ENCODE data around the gene STYXL2.

Gene STYXL2

GRCh38 chr1:167061073-167061464, 32.8 kb upstream of the STYXL2 start:
- Histone ChIP-seq H3K36me3 (ENCODE audit: insufficient read depth, low read length) (no peaks in the 10 kb centered on the region), H3K4me3 (ENCODE audit: low read depth in 1 of 2, low read length in 2 of 2) (no peak overlapping the region), H3K9ac (ENCODE audit: low read length) (no peak overlapping the region), H3K9me3 (ENCODE audit: low read length) (no peaks in the 10 kb centered on the region), H3K27me3 (ENCODE audit: control insufficient read depth in 1 of 2, insufficient read depth in 2 of 2, low read length in 2 of 2) (no peaks in the 10 kb centered on the region), H3K27ac (ENCODE audit: low read depth, low read length) (no peak overlapping the region), H3K4me1 (ENCODE audit: insufficient read depth, low read length) (peaks cover 8% of the 10 kb centered on the region)

GRCh38 chr1:167064621-167065020, 29.3 kb upstream of the STYXL2 start:
- H3K9ac ChIP-seq (ENCODE audit: low read length): no peak overlapping the region
- no peak overlapping the region for H3K4me3 ChIP-seq (ENCODE audit: low read depth in 1 of 2, low read length in 2 of 2)
- no peaks in the 10 kb centered on the region for H3K9me3 ChIP-seq (ENCODE audit: low read length)
- H3K27me3 ChIP-seq (ENCODE audit: control insufficient read depth in 1 of 2, insufficient read depth in 2 of 2, low read length in 2 of 2): no peaks in the 10 kb centered on the region
- H3K27ac ChIP-seq (ENCODE audit: low read depth, low read length): no peak overlapping the region
- no peaks in the 10 kb centered on the region for H3K4me1 ChIP-seq (ENCODE audit: insufficient read depth, low read length)
- H3K36me3 ChIP-seq (ENCODE audit: insufficient read depth, low read length): no peaks in the 10 kb centered on the region

DNA sequence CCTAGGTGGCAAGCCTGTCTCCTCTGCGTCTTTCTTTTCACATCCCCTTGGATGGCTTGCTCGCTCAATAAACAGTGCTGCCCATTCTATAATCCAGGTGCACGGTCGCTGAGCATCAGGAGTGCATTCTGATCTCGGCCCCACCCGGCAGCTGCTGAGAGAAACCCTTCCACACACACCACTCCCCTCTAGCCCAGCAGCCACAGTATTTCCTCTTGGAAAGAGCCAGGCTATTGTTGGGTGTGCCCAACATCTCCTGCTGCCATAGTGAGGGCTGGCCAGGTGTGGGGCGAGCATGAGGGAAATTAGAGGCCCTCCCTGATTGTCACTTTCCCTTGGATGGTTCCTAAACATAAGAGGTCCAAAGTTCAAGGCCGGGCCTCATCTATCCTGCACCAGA, 28.4 kb upstream of the STYXL2 start:
- no peaks in the 10 kb centered on the region for H3K4me1 ChIP-seq (ENCODE audit: insufficient read depth, low read length)
- no peak overlapping the region for H3K9ac ChIP-seq (ENCODE audit: low read length)
- no peak overlapping the region for H3K4me3 ChIP-seq (ENCODE audit: low read depth in 1 of 2, low read length in 2 of 2)
- H3K27me3 ChIP-seq (ENCODE audit: control insufficient read depth in 1 of 2, insufficient read depth in 2 of 2, low read length in 2 of 2): no peaks in the 10 kb centered on the region
- H3K9me3 ChIP-seq (ENCODE audit: low read length): no peaks in the 10 kb centered on the region
- H3K27ac ChIP-seq (ENCODE audit: low read depth, low read length): no peak overlapping the region
- no peaks in the 10 kb centered on the region for H3K36me3 ChIP-seq (ENCODE audit: insufficient read depth, low read length)

- Histone ChIP-seq H3K4me3 (ENCODE audit: low read depth in 1 of 2, low read length in 2 of 2) (no peak overlapping the region), H3K4me1 (ENCODE audit: insufficient read depth, low read length) (no peaks in the 10 kb centered on the region), H3K36me3 (ENCODE audit: insufficient read depth, low read length) (no peaks in the 10 kb centered on the region), H3K27ac (ENCODE audit: low read depth, low read length) (no peak overlapping the region), H3K9ac (ENCODE audit: low read length) (no peak overlapping the region), H3K27me3 (ENCODE audit: control insufficient read depth in 1 of 2, insufficient read depth in 2 of 2, low read length in 2 of 2) (no peaks in the 10 kb centered on the region), H3K9me3 (ENCODE audit: low read length) (no peaks in the 10 kb centered on the region)
Observed at GRCh38 chr1:167066333-167067122, 27.3 kb upstream of the STYXL2 start.

DNA sequence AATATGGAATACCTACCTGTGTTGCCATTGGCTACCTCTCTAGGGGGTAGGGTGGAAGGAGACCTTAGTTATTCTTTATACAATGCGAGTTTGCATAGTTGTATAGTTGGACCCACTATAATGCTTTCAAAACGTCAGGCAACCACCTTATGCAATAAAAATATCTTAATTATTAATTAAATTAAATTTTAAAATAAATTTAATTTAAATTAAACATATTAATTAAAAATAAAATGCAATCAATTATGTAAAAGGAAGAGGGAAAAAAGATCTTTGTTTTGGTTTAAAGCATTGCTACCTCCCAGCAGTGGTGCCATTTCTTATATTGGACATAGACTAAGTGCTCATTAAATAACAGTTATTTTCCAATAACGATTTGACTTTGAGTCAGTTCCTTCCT, 26.0 kb upstream of the STYXL2 start:
- Histone ChIP-seq H3K9ac (ENCODE audit: low read length) (no peak overlapping the region), H3K36me3 (ENCODE audit: insufficient read depth, low read length) (no peaks in the 10 kb centered on the region), H3K4me3 (ENCODE audit: low read depth in 1 of 2, low read length in 2 of 2) (no peak overlapping the region), H3K4me1 (ENCODE audit: insufficient read depth, low read length) (no peaks in the 10 kb centered on the region), H3K9me3 (ENCODE audit: low read length) (no peaks in the 10 kb centered on the region), H3K27ac (ENCODE audit: low read depth, low read length) (no peak overlapping the region), H3K27me3 (ENCODE audit: control insufficient read depth in 1 of 2, insufficient read depth in 2 of 2, low read length in 2 of 2) (no peaks in the 10 kb centered on the region)

GRCh38 chr1:167068761-167069160, 25.1 kb upstream of the STYXL2 start:
- no peak overlapping the region for H3K27ac ChIP-seq (ENCODE audit: low read depth, low read length)
- no peak overlapping the region for H3K4me3 ChIP-seq (ENCODE audit: low read depth in 1 of 2, low read length in 2 of 2)
- H3K9me3 ChIP-seq (ENCODE audit: low read length): no peaks in the 10 kb centered on the region
- H3K27me3 ChIP-seq (ENCODE audit: control insufficient read depth in 1 of 2, insufficient read depth in 2 of 2, low read length in 2 of 2): no peaks in the 10 kb centered on the region
- no peaks in the 10 kb centered on the region for H3K36me3 ChIP-seq (ENCODE audit: insufficient read depth, low read length)
- H3K9ac ChIP-seq (ENCODE audit: low read length): no peak overlapping the region
- no peaks in the 10 kb centered on the region for H3K4me1 ChIP-seq (ENCODE audit: insufficient read depth, low read length)

- Histone ChIP-seq H3K27ac (ENCODE audit: low read depth, low read length) (no peak overlapping the region), H3K9me3 (ENCODE audit: low read length) (no peaks in the 10 kb centered on the region), H3K9ac (ENCODE audit: low read length) (no peak overlapping the region), H3K4me3 (ENCODE audit: low read depth in 1 of 2, low read length in 2 of 2) (no peak overlapping the region), H3K36me3 (ENCODE audit: insufficient read depth, low read length) (no peaks in the 10 kb centered on the region), H3K4me1 (ENCODE audit: insufficient read depth, low read length) (no peaks in the 10 kb centered on the region), H3K27me3 (ENCODE audit: control insufficient read depth in 1 of 2, insufficient read depth in 2 of 2, low read length in 2 of 2) (no peaks in the 10 kb centered on the region)
Observed at GRCh38 chr1:167071286-167071685, 22.6 kb upstream of the STYXL2 start.

DNA sequence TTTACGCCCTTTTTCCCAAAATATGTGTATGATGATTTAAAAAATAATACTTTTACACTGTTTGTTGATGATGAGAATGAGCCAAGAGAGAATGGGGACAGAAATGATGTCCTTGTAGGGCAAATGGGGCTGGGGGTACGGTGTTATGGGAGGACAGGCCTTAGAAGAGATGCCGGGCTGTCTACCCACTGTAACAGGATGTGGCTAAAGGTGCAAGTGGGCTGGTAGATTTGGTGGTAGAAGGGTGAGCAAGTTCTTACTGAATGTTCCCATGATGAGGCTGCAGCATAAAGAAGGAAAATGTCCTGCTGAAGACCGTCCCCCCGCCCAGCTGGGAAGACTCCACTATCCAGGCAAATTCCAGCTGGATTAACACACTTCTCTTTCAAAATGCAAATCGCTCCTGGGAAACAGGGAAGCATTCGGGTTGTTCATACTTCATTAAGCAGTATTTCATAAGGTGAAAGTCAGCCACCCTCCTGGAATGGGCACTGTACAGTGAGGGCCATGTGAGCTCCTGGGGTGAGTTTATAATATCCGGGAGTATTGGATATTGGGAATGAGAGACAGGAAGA, 17.7 kb upstream of the STYXL2 start:
- Histone ChIP-seq H3K9me3 (ENCODE audit: low read length) (no peaks in the 10 kb centered on the region), H3K4me1 (ENCODE audit: insufficient read depth, low read length) (no peaks in the 10 kb centered on the region), H3K27me3 (ENCODE audit: control insufficient read depth in 1 of 2, insufficient read depth in 2 of 2, low read length in 2 of 2) (no peaks in the 10 kb centered on the region), H3K36me3 (ENCODE audit: insufficient read depth, low read length) (no peaks in the 10 kb centered on the region), H3K4me3 (ENCODE audit: low read depth in 1 of 2, low read length in 2 of 2) (no peak overlapping the region), H3K9ac (ENCODE audit: low read length) (no peak overlapping the region), H3K27ac (ENCODE audit: low read depth, low read length) (no peak overlapping the region)

DNA sequence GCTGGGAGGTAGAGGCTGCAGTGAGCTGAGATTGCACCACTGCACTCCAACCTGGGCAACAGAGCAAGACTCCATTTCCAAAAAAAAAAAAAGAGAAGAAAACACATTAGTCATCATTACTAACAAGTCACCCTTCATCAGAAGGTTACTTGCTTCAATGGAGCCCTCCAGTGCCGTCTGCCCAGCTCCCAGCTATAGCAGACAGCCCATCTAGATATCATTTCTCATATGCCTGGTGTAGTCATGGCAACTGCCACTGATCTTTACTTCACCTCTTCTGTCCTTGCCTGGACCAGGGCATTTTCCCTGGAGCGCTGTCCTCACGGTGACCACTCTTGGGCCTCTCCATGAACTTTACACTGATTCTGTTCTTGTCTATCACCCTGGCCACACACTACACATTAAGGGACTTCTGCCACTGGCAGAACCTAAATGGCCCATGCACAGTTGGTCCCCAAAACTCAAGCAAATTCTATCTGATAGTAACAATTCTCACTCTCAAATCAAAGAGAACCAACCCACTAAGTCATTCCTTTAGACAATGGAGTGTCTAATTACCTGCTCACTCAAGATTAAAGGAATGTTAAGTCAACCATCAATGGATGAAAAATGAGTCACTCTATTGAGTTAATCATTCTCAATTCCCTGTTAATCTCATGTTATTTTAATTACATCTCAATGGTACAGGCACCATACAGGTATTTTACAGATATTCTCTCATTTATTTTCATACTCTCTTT, 16.6 kb upstream of the STYXL2 start:
- no peaks in the 10 kb centered on the region for H3K36me3 ChIP-seq (ENCODE audit: insufficient read depth, low read length)

DNA sequence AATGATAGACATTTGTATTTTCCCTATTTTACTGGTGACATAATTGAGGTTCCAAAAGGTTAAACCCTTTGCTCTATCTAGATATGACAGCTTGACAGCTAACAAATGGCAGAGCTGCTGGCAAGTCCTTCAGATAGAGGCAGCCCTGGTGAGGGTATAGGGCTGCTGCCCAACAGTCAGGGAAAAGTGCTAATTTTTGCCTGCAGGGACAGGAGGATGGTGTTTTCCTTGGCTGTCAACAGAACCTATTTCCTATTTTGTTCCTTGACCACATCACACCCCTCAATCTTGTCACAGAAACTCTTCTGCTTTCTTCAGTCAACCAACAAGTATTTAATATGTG, 16.0 kb upstream of the STYXL2 start:
- no peaks in the 10 kb centered on the region for H3K27me3 ChIP-seq (ENCODE audit: control insufficient read depth in 1 of 2, insufficient read depth in 2 of 2, low read length in 2 of 2)
- H3K4me1 ChIP-seq (ENCODE audit: insufficient read depth, low read length): no peaks in the 10 kb centered on the region
- H3K9ac ChIP-seq (ENCODE audit: low read length): no peak overlapping the region
- H3K4me3 ChIP-seq (ENCODE audit: low read depth in 1 of 2, low read length in 2 of 2): no peak overlapping the region
- no peak overlapping the region for H3K27ac ChIP-seq (ENCODE audit: low read depth, low read length)
- no peaks in the 10 kb centered on the region for H3K9me3 ChIP-seq (ENCODE audit: low read length)
- no peaks in the 10 kb centered on the region for H3K36me3 ChIP-seq (ENCODE audit: insufficient read depth, low read length)

More for the DNA sequence above, 16.6 kb upstream of the STYXL2 start:
- Histone ChIP-seq H3K4me3 (ENCODE audit: low read depth in 1 of 2, low read length in 2 of 2) (no peak overlapping the region), H3K27me3 (ENCODE audit: control insufficient read depth in 1 of 2, insufficient read depth in 2 of 2, low read length in 2 of 2) (no peaks in the 10 kb centered on the region), H3K27ac (ENCODE audit: low read depth, low read length) (no peak overlapping the region), H3K9me3 (ENCODE audit: low read length) (no peaks in the 10 kb centered on the region), H3K9ac (ENCODE audit: low read length) (no peak overlapping the region), H3K4me1 (ENCODE audit: insufficient read depth, low read length) (no peaks in the 10 kb centered on the region)

- Histone ChIP-seq H3K9me3 (ENCODE audit: low read length) (no peaks in the 10 kb centered on the region), H3K27me3 (ENCODE audit: control insufficient read depth in 1 of 2, insufficient read depth in 2 of 2, low read length in 2 of 2) (no peaks in the 10 kb centered on the region), H3K4me3 (ENCODE audit: low read depth in 1 of 2, low read length in 2 of 2) (no peak overlapping the region), H3K27ac (ENCODE audit: low read depth, low read length) (no peak overlapping the region), H3K9ac (ENCODE audit: low read length) (no peak overlapping the region), H3K36me3 (ENCODE audit: insufficient read depth, low read length) (no peaks in the 10 kb centered on the region), H3K4me1 (ENCODE audit: insufficient read depth, low read length) (no peaks in the 10 kb centered on the region)
Observed at GRCh38 chr1:167081594-167082156, 12.2 kb upstream of the STYXL2 start.

All from muscle layer of colon (tissue), 2 donors.